IPS DF 4.7 (cell line): Measurements from ENCODE around the gene CECR2.

Experiments
- DNase-seq: peaks from one replicate; pipeline ENCODE4 v3.0.0-alpha.2; 2013; ENCODE audit warnings: low spot score; ENCODE audit errors: extremely low read depth

CECR2 gene

DNA sequence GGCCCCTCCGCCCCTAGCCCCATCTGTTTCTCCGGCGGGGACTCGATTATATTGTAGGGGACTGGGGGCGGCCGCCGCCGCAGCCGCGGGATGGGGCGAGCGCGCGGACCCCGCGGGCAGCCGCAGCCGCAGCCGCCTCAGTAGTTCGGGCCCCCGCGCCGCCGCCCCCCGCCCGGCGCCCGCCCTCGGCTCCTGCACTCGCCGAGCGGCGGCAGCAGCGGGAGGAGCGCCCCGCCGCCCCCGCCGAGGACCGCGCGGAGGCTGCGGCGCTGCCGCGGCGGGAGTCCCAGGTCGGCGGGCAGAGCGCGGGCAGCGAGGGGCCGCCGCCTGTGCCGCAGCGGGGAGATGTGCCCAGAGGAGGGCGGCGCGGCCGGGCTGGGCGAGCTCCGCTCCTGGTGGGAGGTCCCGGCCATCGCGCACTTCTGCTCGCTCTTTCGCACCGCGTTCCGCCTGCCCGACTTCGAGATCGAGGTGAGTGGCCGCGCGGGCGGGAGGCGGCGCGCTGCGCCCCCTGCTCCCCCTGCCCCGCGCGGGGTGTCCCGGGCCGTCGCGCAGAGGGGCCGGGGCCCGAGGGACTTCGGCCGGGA lies at the start of gene CECR2:
Gene CECR2 (plus strand): TSS at position 22 of the 587 bp plus-strand sequence. CDS start 324 bp downstream, at position 346.
- no peak for DNase-seq

DNA sequence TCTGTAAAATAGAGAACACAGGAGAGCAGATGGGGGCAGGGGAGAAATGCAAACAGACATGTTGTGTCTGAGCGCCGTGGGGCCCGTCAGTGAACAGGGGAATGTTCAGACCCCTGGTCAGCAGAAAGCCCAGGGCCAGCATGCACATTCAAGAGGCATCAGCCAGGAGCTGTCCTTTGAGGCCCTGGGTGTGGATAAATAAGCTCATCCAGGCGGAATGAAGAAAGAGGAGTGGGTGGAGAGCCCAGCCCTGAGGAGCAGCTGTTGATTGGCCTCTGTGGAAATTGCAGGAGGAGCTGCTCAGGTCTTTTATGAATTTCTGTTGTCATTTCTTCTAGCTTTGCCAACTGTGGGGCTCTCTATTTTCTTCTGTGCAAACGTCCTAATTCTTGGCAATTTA lies 49.7 kb upstream of the CECR2 start:
- DNase-seq: no peak

DNA sequence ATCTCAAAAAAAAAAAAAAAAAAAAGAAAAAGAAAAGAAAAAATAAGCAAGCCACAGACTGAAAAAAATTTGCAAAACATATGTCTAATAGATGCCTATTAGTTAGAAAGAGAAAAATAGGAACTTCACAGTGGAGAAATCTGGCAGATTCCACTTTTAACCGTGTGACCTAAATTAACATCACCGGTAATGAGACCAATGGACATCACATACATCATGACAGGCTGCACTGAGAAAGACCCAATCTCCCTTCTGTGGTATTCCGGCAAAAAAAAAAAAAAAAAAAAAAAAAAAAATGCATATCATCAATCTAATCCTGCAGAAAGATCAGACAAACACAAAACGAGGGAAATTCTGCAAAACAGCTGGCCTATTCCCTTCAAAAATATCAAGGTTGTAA lies 46.7 kb upstream of the CECR2 start:
- no peak for DNase-seq

- DNase-seq: no peak
These were observed 37.6 kb upstream of the CECR2 start for GRCh38 chr22:17331690-17332089.

- DNase-seq: no peak
These were observed 37.0 kb upstream of the CECR2 start for GRCh38 chr22:17332109-17332800.

DNA sequence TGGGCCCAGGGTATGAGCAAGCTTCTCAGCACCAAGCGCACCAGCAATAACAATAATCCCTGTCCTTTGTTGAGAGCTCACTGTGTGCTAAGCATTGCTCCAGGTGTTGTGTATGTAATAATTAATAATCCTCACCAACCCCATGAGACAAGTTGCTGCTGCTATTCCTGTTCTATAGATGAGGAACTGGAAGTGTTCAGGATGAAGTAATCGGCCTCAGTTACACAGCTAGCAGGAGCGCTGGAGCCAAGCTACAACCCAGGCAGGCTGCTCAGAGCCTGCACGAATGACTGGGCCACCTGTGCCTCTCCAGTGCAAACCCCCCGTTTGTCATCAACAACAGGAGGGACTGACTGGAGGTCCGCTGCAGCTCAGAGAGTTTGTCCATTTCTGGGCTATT lies 35.2 kb upstream of the CECR2 start:
- no peak for DNase-seq

DNA sequence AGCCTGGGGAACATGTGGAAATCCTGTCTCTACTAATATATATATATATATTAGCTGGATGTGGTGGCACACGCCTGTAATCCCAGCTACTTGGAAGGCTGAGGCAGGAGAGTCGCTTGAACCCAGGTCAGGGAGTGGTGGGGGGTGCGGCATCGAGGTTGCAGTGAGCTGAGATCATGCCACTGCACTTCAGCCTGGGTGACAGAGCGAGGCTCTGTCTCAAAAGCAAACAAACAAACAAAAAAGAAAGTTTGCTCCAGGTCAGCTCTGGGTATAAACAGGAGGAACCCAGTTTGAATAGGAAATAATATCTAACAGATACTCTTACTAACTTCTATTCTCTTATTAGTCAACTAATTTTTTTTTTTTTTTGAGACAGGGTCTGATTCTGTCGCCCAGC lies 34.3 kb upstream of the CECR2 start:
- DNase-seq: no peak

DNA sequence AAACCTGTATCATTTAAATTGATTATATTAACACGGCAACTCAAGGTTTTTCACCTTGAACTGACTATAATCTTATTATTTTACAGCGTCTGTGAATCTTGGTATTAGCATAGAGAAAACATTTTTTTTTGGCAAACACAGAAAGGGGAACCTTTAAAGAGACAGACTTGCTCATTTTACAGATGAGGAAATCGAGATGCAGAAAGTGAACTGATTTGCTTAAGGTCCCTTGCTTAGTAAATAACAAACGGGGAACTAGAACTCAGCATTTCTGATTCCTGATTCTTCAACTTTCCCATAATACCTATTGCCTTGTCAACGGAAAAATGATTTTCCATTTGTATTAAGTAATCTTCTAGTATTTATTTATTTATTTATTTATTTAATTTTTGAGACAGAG lies 33.2 kb upstream of the CECR2 start:
- DNase-seq: no peak

- no peak for DNase-seq
These were observed 31.6 kb upstream of the CECR2 start for GRCh38 chr22:17337639-17338038.

DNA sequence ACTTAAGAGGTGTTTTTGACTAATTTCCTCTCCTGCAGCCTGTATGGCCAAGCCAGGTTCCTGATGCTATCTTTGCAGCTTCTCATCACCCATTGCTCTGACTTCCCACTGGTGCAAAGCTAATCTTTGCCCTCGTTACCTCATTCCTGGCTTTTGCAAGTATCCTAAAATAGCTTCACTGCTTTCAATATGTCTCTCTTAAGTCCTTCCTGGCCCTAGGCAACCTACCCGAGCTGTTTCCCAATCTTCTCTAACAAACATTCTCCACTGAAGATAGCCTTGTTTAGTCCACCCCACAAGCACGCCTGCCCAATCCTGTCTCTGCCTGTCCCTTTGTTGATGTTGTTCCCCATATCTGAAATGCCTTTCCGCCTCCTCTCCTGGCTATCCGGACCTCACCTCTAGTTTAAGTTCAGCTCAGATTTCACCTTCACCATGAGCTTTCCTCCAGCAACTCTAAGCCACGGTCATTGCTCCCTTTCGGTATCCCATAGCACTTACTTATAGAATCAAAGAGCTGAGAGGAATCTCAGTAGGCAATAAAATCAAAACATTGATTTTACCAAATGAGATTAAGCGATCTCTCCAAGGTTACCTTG lies 30.1 kb upstream of the CECR2 start:
- DNase-seq: no peak

DNA sequence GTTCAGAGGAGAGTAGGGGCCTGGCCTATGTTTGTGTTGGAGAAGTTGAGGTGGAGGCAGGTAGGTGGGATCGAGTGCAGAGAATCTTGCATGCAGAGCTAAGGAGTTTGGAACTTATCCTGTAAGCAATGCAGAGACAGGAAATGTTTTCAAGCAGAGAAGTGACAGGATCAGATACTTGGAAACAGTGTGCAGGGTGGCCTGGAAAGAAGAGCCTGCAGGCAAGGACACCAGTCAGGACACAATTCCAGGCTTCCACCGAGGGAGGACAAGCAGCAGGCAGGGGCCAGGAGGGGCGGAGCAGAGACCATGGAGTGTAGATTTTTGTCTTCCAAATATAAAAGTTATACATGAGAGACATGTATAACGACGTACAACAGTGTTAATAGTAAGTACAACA lies 26.9 kb upstream of the CECR2 start:
- no peak for DNase-seq

- DNase-seq: no peak
These were observed 25.5 kb upstream of the CECR2 start for GRCh38 chr22:17343766-17344165.

DNA sequence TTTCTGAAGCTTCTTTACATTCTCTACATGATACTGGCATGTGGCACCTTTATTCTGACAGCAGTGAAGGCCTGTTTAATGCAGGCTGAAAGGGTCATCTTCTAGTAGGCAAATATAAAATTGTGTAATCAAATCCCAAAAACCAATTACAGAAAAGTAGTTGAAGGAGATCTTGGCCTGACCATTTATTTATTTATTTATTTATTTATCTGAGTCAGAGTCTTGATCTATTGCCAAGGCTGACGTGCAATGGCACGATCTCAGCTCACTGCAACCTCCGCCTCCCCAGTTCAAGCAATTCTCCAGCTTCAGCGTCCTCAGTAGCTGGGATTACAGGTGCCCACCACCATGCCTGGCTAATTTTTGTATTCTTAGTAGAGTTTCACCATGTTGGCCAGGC lies 22.7 kb upstream of the CECR2 start:
- no peak for DNase-seq

GRCh38 chr22:17347724-17348123 lies 21.5 kb upstream of the CECR2 start:
- DNase-seq: no peak

DNA sequence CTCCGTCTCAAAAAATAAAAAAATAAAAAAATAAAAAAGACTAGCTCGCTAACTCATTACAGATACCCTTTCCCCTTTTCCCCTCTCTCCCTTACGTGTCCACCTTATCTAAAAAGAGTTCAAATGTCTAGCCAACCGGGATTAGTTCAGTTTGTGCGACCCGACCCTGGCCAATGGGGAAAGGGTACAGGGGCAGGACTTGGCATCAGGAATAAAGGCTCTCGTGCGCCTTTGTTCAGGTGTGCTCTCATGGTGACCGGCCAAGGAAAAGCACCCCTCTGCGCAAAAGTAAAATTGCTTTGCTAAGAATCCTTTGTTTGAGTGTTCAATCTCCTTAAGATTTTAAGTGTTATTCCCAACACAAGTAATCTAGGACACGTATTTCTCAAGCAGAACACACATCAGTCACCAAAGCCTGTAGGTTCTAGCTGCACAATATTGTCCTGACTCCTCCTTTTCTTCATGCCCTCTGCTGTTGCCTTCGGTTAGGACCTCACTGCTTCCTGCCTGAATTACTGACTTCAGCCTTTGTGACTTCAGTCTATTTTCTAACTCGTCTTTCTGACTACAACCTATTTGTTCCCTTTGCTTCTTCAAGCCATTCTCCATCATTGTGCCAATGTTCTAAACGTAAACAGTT lies 20.7 kb upstream of the CECR2 start:
- DNase-seq: no peak

DNA sequence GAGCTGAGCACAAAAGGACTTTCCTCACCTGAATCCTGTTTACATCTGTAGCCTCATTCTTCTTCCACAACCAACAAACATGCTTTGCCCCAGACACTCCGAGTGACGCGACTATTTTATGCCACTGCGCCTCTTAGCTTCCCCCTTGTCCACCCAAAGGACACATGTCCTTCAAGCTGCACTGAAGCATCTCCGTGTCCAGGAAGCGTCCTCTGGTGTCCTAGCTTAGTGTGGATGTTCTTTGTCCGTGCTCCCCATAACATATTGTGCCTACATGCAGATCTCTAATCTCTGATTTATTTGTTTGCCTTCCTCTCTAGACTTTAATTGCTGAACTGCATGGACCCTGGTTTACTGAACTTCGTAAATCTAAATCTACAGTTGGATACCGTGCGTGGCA lies 20.1 kb upstream of the CECR2 start:
- no peak for DNase-seq

DNA sequence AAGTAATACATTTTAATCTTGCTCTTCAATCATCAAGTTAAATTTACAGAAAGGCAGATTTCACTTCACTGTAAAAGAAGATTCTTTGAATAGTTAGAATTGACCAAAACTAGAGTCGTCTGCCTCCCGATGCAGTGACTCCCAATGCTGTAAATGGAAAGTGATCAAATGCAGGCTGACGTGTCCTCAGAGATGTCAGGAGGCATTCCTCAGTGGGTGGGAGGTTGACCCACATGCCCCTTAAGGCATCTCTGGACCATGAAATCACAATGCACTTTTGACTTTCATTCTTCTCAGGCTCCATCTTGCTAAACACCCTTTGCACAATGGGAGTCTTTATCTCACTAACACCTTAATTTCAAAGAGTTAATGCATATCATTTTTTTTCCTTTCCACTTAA lies 19.0 kb upstream of the CECR2 start:
- no peak for DNase-seq

DNA sequence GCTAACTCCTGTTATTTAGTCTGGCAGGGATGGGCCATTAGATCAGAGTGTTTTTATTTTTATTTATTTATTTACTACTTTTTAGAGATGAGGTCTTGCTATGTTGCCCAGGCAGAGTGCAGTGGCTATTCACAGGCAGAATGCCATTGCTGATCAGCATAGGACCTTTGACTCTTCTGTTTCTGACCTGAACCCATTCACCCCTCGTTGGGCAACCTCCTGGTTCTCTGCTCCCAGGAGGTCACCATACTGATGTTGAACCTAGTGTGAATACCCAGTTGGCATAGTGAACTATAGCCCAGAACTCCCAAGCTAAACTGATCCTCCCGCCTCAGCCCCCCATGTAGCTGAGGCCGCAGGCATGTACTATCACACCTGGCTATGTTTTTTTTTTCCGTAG lies 16.5 kb upstream of the CECR2 start:
- no peak for DNase-seq

- no peak for DNase-seq
These were observed 11.6 kb upstream of the CECR2 start for GRCh38 chr22:17357688-17358087.

- DNase-seq: no peak
These were observed 10.8 kb upstream of the CECR2 start for GRCh38 chr22:17358415-17358814.

GRCh38 chr22:17359501-17359900 lies 9.8 kb upstream of the CECR2 start:
- no peak for DNase-seq

- DNase-seq: no peak
These were observed 2.9 kb upstream of the CECR2 start for GRCh38 chr22:17366329-17366728.

DNA sequence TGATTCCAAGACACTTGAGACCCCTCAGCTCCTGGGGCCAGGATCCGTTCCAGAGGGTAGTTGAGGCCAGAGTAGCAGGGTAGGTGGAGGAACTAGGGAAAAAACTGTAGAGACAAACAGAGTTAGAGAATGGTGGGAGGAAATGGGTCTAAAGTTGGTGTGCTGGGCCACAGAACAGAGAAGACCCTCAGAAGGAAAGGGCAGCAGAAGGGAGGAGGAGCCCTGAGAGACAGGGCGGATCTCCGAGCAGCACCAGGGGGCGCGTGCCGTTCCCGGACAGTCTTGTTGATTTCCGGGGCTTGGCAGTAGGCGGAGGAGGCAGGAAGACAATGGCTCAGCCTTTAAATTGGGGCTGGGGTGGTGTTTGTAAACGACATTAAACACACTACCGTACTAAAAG lies 2.4 kb upstream of the CECR2 start:
- no peak for DNase-seq
